ENCODE data around the gene KIF2A. TPM values are rescaled to one million over a fixed set of nuclear protein-coding genes. Genes with fewer than 3 reads are reported as not detected.

Gene KIF2A
- total and polyA plus RNA-seq, 4 donors: 3.8 to 17.5 (median 6.8) TPM

- Histone ChIP-seq H3K36me3 (ENCODE audit: control insufficient read depth in 4 of 4, insufficient read depth in 3 of 4, low read depth in 1 of 4, low read length in 3 of 4) (peaks cover 2 to 29% (median 16%) of the 10 kb centered on the region in 4 donors), H3K9me3 (ENCODE audit: control insufficient read depth in 4 of 4, low read length in 3 of 4) (no peaks in the 10 kb centered on the region), H3K27ac (ENCODE audit: low read depth in 1 of 2, low read length in 2 of 2) (no peak overlapping the region), H3K27me3 (ENCODE audit: control insufficient read depth in 4 of 4, insufficient read depth in 4 of 4, low read length in 3 of 4) (no peaks in the 10 kb centered on the region), H3K4me1 (ENCODE audit: control insufficient read depth in 4 of 4, insufficient read depth in 4 of 4, low read length in 3 of 4) (no peaks in the 10 kb centered on the region), H3K4me3 (ENCODE audit: low read depth in 1 of 3, low read length in 3 of 3) (no peak overlapping the region), H3K9ac (ENCODE audit: low read depth in 1 of 2, low read length in 2 of 2) (no peak overlapping the region)
- WGBS: over 99% methylated on average over 3 of the region's 3 CpGs
- TF ChIP-seq YY1 (IDR thresholded peaks at IDR 0.05) (no peak), TAF1 (conservative IDR thresholded peaks at IDR 0.05) (no peak), RAD21 (IDR thresholded peaks at IDR 0.05) (no peak), HNF4A (conservative IDR thresholded peaks at IDR 0.05) (no peak), FOXA2 (IDR thresholded peaks at IDR 0.05) (no peak), EGR1 (IDR thresholded peaks at IDR 0.05; ENCODE audit: low read depth in 2 of 2) (no peak), ATF3 (IDR thresholded peaks at IDR 0.05) (no peak), MAX (IDR thresholded peaks at IDR 0.05) (no peak), JUND (IDR thresholded peaks at IDR 0.05) (no peak), ZBTB33 (IDR thresholded peaks at IDR 0.05) (no peak), RXRA (IDR thresholded peaks at IDR 0.05) (no peak), GABPA (IDR thresholded peaks at IDR 0.05 in 1 of 2, conservative IDR thresholded peaks at IDR 0.05 in 1 of 2) (no peak), CTCF (IDR thresholded peaks at IDR 0.05; ENCODE audit: low read depth, low read length, missing input control) (no peak), REST (IDR thresholded peaks at IDR 0.05) (no peak), HNF4G (IDR thresholded peaks at IDR 0.05) (no peak), NR2F2 (IDR thresholded peaks at IDR 0.05) (no peak), SP1 (IDR thresholded peaks at IDR 0.05) (no peak), FOXA1 (IDR thresholded peaks at IDR 0.05) (no peak)
- DNase-seq (ENCODE audit: low spot score): no peak
Observed at GRCh38 chr5:62373382-62373781, 67.4 kb downstream of the KIF2A start.

Data from liver (tissue), 9 donors.